Muscle layer of duodenum (tissue), 2 donors: Measurements from ENCODE around the gene AKNA.
"Not testable (repeated sequence)": the region's sequence is repeated elsewhere in the genome, so short reads cannot be mapped to it uniquely, and the experiment has no call there.

Source experiments
- H3K27ac ChIP-seq: one replicate; pipeline ENCODE4 v1.7.0; 2013; ENCODE audit warnings: mild to moderate bottlenecking, low read length
- H3K27me3 ChIP-seq: one replicate; pipeline ENCODE4 v1.7.0; 2013; ENCODE audit warnings: low read depth, mild to moderate bottlenecking, control low read depth, low read length
- H3K36me3 ChIP-seq, 2 donors: one replicate each; pipeline ENCODE4 v1.7.0; 2013; ENCODE audit warnings: low read length in 2 of 2, control low read depth in 1 of 2, mild to moderate bottlenecking in 1 of 2; ENCODE audit not compliant: insufficient read depth in 2 of 2, control insufficient read depth in 1 of 2
- H3K4me1 ChIP-seq, 2 donors: one replicate each; pipeline ENCODE4 v1.7.0; 2013; ENCODE audit warnings: low read length in 2 of 2, mild to moderate bottlenecking in 2 of 2, control low read depth in 1 of 2, moderate library complexity in 1 of 2; ENCODE audit not compliant: insufficient read depth in 2 of 2, control insufficient read depth in 1 of 2
- H3K4me3 ChIP-seq, 2 donors: one replicate each; pipeline ENCODE4 v1.7.0; 2013; ENCODE audit warnings: low read length in 2 of 2, low read depth in 1 of 2, mild to moderate bottlenecking in 1 of 2
- H3K9me3 ChIP-seq, 2 donors: one replicate each; pipeline ENCODE4 v1.7.0; 2013; ENCODE audit warnings: low read length in 2 of 2, control low read depth in 1 of 2, mild to moderate bottlenecking in 1 of 2; ENCODE audit not compliant: control insufficient read depth in 1 of 2
- donor health status: healthy.

Gene AKNA

DNA sequence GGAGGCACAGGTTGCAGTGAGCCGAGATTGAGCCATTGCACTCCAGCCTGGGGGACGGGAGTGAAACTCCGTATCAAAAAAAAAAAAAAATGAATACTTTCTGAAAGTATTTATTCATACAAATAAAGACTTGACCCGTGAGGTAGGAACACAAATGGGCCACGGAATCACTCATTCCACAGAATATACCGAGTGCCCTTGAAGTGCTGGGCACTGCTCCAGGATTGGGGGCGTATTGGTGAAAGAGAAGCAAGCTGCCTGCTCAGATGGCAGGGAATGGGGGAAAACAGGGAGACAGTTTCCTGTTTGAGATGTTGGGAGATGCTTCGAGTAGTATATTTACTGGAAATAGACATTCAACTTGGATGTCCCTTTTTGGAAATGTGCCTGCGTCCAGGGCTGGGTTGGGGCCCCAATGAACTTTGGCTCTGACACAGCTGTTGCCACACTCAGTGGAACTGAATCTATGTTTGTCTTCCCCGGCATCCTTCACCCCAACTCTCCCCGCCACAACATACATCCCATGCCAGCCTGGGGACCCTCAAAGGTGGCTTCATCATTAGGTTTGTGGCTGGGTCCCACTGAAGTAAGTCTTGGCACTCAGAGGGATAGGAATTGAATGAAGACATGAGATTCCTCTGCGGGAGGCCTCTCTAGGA lies 65.5 kb downstream of the AKNA start:
- not testable (repeated sequence) for H3K4me1 ChIP-seq, H3K27ac ChIP-seq, H3K36me3 ChIP-seq, H3K4me3 ChIP-seq, H3K27me3 ChIP-seq, H3K9me3 ChIP-seq

- Histone ChIP-seq H3K27ac (no peak overlapping the region), H3K9me3 (no peaks in the 10 kb centered on the region), H3K27me3 (no peaks in the 10 kb centered on the region), H3K4me3 (no peak overlapping the region), H3K36me3 (no peaks in the 10 kb centered on the region), H3K4me1 (no peaks in the 10 kb centered on the region)
Observed at GRCh38 chr9:114321759-114322158, 66.0 kb downstream of the AKNA start.

- not testable (repeated sequence) for H3K4me3 ChIP-seq, H3K27ac ChIP-seq, H3K4me1 ChIP-seq, H3K9me3 ChIP-seq, H3K36me3 ChIP-seq, H3K27me3 ChIP-seq
Observed at GRCh38 chr9:114320710-114321109, 67.1 kb downstream of the AKNA start.

DNA sequence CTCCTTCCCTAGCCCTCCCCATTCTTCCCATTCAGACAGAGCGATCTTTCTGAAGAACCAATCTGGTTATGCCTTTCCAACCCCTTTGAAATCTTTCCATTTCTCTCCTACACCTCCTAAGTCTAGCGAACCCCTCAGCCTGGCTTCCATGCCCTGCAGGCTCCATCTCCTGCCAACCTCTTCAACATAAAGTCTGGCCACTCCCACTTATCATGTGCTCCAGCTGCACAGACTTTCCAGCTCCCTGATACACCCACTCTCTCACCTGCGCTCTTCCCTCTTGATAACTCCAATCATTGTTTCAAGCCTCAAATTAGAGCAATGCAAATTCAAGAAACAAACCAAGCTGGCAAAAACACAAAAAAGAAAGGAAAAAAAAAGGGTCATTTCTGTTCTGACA lies 68.6 kb downstream of the AKNA start:
- Histone ChIP-seq H3K4me3 (no peak overlapping the region), H3K36me3 (no peaks in the 10 kb centered on the region), H3K9me3 (peaks cover 0 to 4% of the 10 kb centered on the region in 2 donors), H3K4me1 (no peaks in the 10 kb centered on the region), H3K27me3 (no peaks in the 10 kb centered on the region), H3K27ac (no peak overlapping the region)

DNA sequence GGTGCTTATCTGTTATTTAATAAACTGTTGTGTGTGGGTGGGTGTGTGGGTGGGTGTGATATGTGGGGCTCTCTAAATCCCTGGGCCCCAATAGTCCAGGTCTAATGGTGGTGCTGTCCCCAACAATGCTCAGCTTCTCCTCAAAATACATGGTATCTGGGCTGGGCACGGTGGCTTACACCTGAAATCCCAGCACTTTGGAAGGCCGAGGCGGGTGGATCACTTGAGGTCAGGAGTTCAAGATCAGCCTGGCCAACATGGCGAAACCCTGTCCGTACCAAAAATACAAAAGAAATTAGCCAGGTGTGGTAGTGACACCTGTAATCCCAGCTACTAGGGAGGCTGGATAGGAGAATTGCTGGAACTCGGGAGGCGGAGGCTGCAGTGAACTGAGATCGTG lies 69.4 kb downstream of the AKNA start:
- Histone ChIP-seq H3K4me3 (no peak overlapping the region), H3K27ac (no peak overlapping the region)

DNA sequence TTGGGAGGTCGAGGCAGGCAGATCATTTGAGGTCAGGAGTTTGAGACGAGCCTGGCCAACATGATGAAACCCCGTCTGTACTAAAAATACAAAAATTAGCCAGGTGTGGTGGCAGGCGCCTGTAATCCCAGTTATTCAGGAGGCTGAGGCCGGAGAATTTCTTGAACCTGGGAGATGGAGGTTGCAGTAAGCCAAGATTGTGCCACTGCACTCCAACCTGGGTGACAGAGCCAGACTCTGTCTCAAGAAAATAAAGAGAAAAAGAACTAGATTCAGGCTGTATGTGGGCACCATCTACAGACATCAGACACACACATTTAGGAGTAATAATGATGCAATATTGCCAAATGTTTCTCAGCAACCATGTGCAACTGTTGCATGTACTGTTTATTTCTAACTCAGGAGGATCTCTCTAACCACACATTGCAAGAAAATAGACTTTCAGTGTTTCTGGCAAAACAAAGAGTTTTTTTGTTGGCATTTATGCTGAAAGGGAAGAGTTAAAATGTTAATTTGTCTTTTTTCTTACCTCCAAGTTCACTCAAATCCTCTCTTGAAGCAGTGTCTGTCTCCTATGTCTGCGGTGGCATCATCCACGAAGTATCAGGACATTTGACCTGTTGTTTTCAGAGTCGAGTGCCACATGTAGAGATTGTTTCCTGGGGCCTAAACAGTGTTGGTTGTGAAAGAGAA lies 70.0 kb downstream of the AKNA start:
- peaks cover 0 to 4% of the 10 kb centered on the region in 2 donors for H3K9me3 ChIP-seq
- H3K27ac ChIP-seq: no peak overlapping the region
- no peaks in the 10 kb centered on the region for H3K36me3 ChIP-seq
- no peaks in the 10 kb centered on the region for H3K27me3 ChIP-seq
- H3K4me3 ChIP-seq: no peak overlapping the region
- no peaks in the 10 kb centered on the region for H3K4me1 ChIP-seq

More for the DNA sequence above, 69.4 kb downstream of the AKNA start:
- no peaks in the 10 kb centered on the region for H3K4me1 ChIP-seq
- no peaks in the 10 kb centered on the region for H3K36me3 ChIP-seq
- no peaks in the 10 kb centered on the region for H3K27me3 ChIP-seq
- H3K9me3 ChIP-seq: peaks cover 0 to 4% of the 10 kb centered on the region in 2 donors

GRCh38 chr9:114316605-114317230 lies 71.1 kb downstream of the AKNA start:
- no peaks in the 10 kb centered on the region for H3K4me1 ChIP-seq
- H3K27me3 ChIP-seq: no peaks in the 10 kb centered on the region
- H3K36me3 ChIP-seq: peaks cover 0 to 2% of the 10 kb centered on the region in 2 donors
- no peak overlapping the region for H3K4me3 ChIP-seq
- H3K9me3 ChIP-seq: peaks cover 0 to 4% of the 10 kb centered on the region in 2 donors
- no peak overlapping the region for H3K27ac ChIP-seq

GRCh38 chr9:114315723-114316363 lies 71.9 kb downstream of the AKNA start:
- no peak overlapping the region for H3K4me3 ChIP-seq
- H3K27me3 ChIP-seq: no peaks in the 10 kb centered on the region
- H3K4me1 ChIP-seq: no peaks in the 10 kb centered on the region
- peaks cover 0 to 4% of the 10 kb centered on the region in 2 donors for H3K9me3 ChIP-seq
- peaks cover 0 to 3% of the 10 kb centered on the region in 2 donors for H3K36me3 ChIP-seq
- no peak overlapping the region for H3K27ac ChIP-seq

DNA sequence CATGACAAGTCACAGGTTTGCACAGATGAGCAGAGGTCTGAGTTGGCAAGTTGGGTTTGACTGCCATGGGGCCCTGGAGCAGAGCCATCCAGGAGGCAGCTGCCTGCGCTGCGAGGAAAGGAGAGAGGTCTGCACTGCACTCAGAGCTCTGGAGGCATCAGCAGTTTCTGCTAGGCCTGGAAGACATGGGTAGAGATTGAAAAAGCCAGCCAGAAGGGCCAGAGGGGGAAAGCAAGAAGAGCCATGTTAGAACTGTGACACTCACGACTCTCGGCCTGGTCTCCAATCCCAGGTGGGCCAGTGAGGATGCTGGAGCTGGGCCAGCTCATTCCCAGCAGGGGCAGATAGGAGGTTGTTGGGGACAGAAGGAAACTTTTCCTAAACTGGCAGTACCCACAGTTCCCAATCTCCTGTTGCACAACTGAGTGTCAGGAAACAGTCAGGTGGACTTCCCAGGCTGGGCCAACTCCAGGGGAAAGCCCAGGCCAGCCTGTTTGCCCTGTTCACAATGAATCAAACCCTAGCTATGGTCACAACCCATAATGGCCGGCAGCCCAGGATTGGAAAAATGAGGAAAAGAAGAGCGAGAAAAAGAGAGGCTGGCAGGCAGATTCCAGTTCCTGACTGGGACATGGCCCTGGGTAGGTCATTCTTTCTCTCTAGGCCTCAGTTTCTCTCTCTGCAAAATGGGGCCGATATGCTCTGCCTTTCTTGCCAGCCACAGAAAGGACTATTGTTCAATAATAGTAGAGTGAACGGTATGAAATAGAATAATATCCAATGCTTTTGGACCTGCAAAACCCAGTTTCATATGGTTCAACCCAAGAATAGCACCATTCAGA lies 72.7 kb downstream of the AKNA start:
- Histone ChIP-seq H3K4me3 (no peak overlapping the region), H3K27ac (no peak overlapping the region), H3K4me1 (no peaks in the 10 kb centered on the region), H3K9me3 (peaks cover 0 to 4% of the 10 kb centered on the region in 2 donors), H3K36me3 (peaks cover 5 to 6% of the 10 kb centered on the region in 2 donors), H3K27me3 (no peaks in the 10 kb centered on the region)

- H3K27ac ChIP-seq: no peak overlapping the region
Observed at GRCh38 chr9:114314256-114314867, 73.4 kb downstream of the AKNA start.

More at GRCh38 chr9:114314256-114314867, 73.4 kb downstream of the AKNA start:
- H3K9me3 ChIP-seq: peaks cover 0 to 4% of the 10 kb centered on the region in 2 donors
- H3K4me3 ChIP-seq: no peak overlapping the region
- H3K4me1 ChIP-seq: no peaks in the 10 kb centered on the region
- peaks cover 5 to 6% of the 10 kb centered on the region in 2 donors for H3K36me3 ChIP-seq
- no peaks in the 10 kb centered on the region for H3K27me3 ChIP-seq
